ENCODE measurements around the gene DUOXA1. TPM values are rescaled to one million over a fixed set of nuclear protein-coding genes. Genes with fewer than 3 reads are reported as not detected.

DUOXA1 gene
- total RNA-seq, 2 donors from 2014 or later: 0.88 to 1.3 TPM

- H3K9ac ChIP-seq (ENCODE audit: low read depth in 2 of 2, low read length in 2 of 2): peak overlapping the region in 1 of 2 donors; percentile 24
Measured at GRCh38 chr15:45130291-45131000, 767 bp upstream of the DUOXA1 start.

DNA sequence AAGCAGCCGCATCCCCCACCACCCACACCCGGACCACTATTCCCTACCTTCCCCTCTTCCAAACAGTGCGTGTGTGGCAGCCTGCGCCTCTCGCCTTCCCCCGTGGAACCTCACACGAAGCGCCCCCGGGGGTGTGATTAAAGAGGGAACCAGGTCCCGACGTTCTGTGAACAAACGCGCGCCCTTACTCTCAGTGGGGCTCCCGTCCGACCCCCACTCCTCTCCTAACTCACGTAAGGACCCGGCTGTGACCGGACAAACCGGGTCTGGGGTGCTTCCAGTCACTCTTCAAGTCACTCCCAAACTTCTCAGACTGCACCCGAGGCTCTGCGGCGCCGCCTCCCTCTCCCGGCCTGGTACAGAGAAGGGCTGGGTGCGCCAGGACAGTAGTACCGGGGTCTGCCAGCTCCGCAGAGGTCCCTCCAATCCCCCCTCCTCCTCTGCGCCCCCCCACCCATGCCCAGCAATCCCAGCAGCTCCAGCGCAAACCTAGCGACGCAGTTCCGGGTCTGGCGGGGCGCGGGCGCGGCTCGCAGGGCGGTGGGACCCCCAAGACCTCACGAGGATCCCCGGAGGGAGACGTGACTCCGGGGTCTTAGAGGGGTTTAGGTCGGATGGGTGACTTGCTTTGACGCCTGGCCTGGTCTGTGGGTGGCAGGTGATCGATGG lies 574 bp downstream of the DUOXA1 start:
- peak overlapping the region; percentile 7 to 12 for H3K9ac ChIP-seq (ENCODE audit: low read depth in 2 of 2, low read length in 2 of 2)
- H3K27ac ChIP-seq: no peak overlapping the region
- TF ChIP-seq CTCF (IDR thresholded peaks at IDR 0.05): no peak
- DNase-seq: no peak
- H3K27me3 ChIP-seq: peaks cover 26% of the 10 kb centered on the region
- H3K4me3 ChIP-seq: peak overlapping the region; percentile 22
- no peaks in the 10 kb centered on the region for H3K36me3 ChIP-seq
- H3K4me1 ChIP-seq: peaks cover 4% of the 10 kb centered on the region
- intact Hi-C loops (cut with DNase I): no loop called here
- H3K9me3 ChIP-seq: no peaks in the 10 kb centered on the region

More at GRCh38 chr15:45130291-45131000, 767 bp upstream of the DUOXA1 start:
- intact Hi-C loops (cut with DNase I): no loop called here
- TF ChIP-seq CTCF (IDR thresholded peaks at IDR 0.05): no peak
- Histone ChIP-seq H3K27ac (no peak overlapping the region), H3K27me3 (peaks cover 27% of the 10 kb centered on the region), H3K36me3 (no peaks in the 10 kb centered on the region), H3K4me3 (peak overlapping the region; percentile 22), H3K4me1 (peaks cover 11% of the 10 kb centered on the region), H3K9me3 (no peaks in the 10 kb centered on the region)
- no peak for DNase-seq

DNA sequence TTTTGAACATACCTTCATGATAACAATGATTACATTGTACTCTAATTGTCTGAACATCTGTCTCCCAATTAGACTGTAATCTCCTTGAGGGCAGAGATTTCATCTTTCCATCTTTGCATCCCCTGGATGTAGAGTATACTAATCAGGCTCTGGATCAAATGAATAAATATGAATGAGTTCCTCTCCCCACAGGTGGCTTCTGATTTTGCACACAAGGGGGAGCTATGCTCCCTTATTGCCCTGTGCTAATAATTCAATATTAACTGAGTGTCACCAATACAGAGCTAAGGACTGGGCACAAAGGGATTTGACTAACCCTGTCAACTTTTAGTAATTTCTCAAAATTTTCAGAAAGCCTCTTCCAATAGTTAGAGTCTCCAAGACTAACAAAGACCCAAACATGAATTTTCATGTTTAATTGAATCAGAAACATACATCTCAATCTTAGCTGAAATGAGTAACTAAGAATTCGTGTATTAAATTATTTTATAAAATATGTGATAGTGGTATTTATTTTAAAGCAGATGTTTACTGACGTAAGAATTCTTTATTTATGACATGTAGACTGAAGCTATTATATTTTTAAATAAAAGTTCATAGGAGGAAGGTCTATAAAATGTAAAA lies 3.0 kb downstream of the DUOXA1 start:
- Histone ChIP-seq H3K27me3 (peaks cover 24% of the 10 kb centered on the region), H3K36me3 (no peaks in the 10 kb centered on the region), H3K27ac (no peak overlapping the region), H3K9me3 (no peaks in the 10 kb centered on the region), H3K4me3 (no peak overlapping the region), H3K9ac (ENCODE audit: low read depth in 2 of 2, low read length in 2 of 2) (no peak overlapping the region), H3K4me1 (peaks cover 4% of the 10 kb centered on the region)
- intact Hi-C loops (cut with DNase I): no loop called here
- peak; percentile 70 for TF ChIP-seq CTCF (IDR thresholded peaks at IDR 0.05)
- DNase-seq: peak; percentile 45

DNA sequence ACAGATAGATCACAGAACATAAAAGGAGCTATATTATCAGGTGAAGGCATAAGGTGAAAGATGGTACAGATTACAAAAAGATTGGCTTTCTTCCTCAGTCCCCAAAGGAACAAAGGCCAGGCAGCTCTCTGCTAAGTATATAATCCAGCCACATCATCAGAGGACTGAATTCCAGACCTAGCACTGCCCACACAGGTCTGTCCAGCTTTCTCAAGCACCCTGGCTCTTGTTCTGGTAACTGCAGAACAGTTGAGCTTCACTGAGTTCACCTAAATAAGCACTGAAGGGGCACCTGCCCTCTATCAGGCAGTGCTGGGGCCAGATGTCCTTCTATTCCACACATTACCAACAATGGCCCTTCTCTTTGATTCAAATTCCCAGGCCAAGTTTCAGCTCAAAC lies 6.3 kb downstream of the DUOXA1 start:
- Histone ChIP-seq H3K27me3 (peaks cover 7% of the 10 kb centered on the region), H3K27ac (no peak overlapping the region), H3K4me3 (no peak overlapping the region), H3K4me1 (no peaks in the 10 kb centered on the region), H3K9ac (ENCODE audit: low read depth in 2 of 2, low read length in 2 of 2) (no peak overlapping the region), H3K36me3 (no peaks in the 10 kb centered on the region), H3K9me3 (no peaks in the 10 kb centered on the region)
- no peak for TF ChIP-seq CTCF (IDR thresholded peaks at IDR 0.05)
- no peak for DNase-seq
- intact Hi-C loops (cut with DNase I): no loop called here

DNA sequence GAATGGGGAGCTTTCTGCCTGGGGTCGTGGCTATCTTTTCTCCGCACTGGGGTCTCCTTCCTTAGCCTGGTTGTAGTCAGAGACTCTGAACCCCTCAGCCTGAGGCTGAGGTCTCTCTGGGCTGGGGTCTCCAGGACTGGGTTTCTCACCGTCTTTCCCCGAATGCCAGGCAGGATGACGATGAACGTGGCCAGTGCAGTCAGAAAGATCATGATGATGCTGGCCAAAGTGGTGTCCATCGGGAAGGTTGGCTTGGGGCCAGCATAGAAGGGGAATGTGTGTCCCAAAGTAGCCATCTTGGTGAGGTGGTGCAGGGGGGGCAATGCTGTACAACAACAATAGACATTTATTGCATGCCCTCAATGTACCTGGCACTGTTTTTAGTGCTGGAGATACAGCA lies 7.0 kb downstream of the DUOXA1 start:
- Histone ChIP-seq H3K36me3 (no peaks in the 10 kb centered on the region), H3K27me3 (peaks cover under 1% of the 10 kb centered on the region), H3K9ac (ENCODE audit: low read depth in 2 of 2, low read length in 2 of 2) (no peak overlapping the region), H3K27ac (no peak overlapping the region), H3K4me1 (peaks cover 2% of the 10 kb centered on the region), H3K4me3 (no peak overlapping the region), H3K9me3 (no peaks in the 10 kb centered on the region)
- TF ChIP-seq CTCF (IDR thresholded peaks at IDR 0.05): no peak
- intact Hi-C loops (cut with DNase I): no loop called here
- no peak for DNase-seq

Data from colonic mucosa (tissue), 4 donors.